IPS-NIHi11 (cell line): ENCODE data around the gene SLC7A11.

Experiments used
- DNase-seq: peaks from one replicate; pipeline ENCODE4 v3.0.0; 2012; ENCODE audit warnings: mixed read lengths, low spot score

Gene SLC7A11

GRCh38 chr4:138242076-138242833, at the start of gene SLC7A11:
Gene SLC7A11, minus strand, starts transcription at chr4:138242349. Its CDS starts 280 bp downstream, at chr4:138242069.
- DNase-seq: peak; percentile 69

DNA sequence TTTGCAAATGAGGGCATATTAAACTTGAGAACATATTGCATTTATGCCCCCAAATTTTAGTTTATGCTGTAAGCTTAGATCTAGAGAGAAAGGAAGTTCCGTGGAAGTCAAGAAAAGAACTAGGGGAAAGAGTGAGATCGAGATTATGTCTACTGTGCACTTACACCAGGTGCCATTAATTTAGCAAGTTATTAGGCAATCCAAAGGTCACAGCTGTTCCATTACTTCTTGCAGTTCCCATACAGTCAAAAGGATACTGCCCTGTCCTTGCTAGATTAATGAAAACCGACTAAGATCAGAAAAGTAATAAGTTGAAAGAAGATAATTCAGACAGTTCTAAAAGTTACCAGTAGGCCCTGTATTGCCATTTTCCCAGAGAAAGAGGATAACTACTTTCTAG, 49.3 kb upstream of the SLC7A11 start:
- DNase-seq: no peak

GRCh38 chr4:138290805-138291204, 48.7 kb upstream of the SLC7A11 start:
- no peak for DNase-seq

DNA sequence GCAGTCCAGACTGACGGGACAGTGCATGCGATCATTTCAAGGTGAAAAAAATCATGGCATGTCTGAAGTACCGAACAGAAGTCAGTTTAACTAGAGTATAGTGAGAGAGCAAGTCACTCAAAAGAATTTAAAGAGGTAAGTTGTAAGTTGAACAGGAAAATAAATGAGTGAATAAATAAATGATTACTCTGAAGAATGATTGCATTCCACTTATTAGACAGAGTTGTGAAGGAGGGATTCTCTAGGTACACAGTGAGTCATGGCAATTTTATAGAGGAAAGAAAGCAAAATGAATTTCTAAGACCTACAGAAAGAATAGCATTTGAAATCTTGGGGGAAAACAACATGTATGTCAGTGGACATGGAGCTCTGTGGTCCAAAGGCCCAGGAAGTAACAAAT, 37.1 kb upstream of the SLC7A11 start:
- no peak for DNase-seq

DNA sequence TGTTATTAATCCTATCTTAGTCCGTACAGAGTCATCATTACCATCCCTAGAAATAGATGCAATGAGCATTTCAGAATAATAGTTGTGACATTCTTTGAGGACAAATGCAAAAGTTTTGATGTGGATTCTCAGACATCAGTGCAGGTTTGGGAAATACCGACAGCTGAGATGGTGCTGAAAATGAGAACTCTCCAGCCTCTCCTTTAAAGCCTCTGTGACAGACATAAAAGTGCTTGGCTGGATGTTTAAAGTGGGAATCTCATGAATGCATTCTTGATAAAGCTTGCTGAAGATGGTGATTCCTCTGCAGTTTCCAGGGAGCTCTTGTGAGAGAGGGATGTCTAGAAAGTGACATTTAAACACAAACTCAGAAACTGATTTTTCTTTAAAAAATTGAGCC, 35.0 kb upstream of the SLC7A11 start:
- DNase-seq: no peak

- DNase-seq: no peak
Observed at GRCh38 chr4:138275963-138276621, 33.9 kb upstream of the SLC7A11 start.

- no peak for DNase-seq
Observed at GRCh38 chr4:138275216-138275615, 33.1 kb upstream of the SLC7A11 start.

- no peak for DNase-seq
Observed at GRCh38 chr4:138269175-138269574, 27.0 kb upstream of the SLC7A11 start.

DNA sequence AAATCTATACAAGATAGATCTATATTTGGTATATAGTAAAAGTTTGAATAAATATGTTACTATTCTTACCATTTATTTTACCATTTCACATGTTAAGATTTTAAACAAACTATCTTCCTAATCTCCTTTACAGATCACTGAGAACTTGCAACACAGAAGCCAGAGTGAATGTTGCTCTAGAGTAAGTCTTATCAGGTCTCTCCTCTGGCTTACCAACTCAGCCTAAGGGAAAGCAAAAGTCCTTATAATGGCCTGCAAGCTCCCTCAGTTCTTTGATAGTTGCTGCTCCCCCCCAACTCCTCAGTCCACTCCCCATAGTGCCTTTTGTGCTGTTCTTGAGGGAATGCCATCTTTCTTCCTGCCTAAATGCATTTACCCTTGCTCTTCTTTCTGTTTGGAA, 25.7 kb upstream of the SLC7A11 start:
- DNase-seq: no peak

GRCh38 chr4:138266948-138267347, 24.8 kb upstream of the SLC7A11 start:
- no peak for DNase-seq

- DNase-seq: no peak
Observed at GRCh38 chr4:138263247-138263816, 21.2 kb upstream of the SLC7A11 start.

- no peak for DNase-seq
Observed at GRCh38 chr4:138262469-138262868, 20.3 kb upstream of the SLC7A11 start.

DNA sequence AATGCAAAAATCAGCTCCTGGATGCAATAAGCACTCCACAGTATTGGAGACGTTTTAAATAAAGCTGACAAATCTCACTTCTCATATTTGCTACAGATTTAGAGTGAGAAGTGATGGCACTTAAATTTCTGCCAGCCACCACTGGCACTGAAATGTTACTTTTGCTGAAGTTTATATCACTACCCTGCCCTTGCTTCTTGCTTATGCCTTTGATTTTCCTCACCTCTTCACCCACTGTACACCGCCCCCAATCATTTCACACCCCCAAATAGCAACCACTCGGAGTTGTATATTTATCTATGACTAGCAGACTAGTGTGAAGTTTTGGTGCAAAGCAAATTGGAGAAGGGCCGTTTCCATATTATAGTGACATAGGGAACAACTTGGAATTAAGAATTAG, 19.9 kb upstream of the SLC7A11 start:
- no peak for DNase-seq

- no peak for DNase-seq
Observed at GRCh38 chr4:138259824-138260223, 17.7 kb upstream of the SLC7A11 start.

- no peak for DNase-seq
Observed at GRCh38 chr4:138259271-138259670, 17.1 kb upstream of the SLC7A11 start.

DNA sequence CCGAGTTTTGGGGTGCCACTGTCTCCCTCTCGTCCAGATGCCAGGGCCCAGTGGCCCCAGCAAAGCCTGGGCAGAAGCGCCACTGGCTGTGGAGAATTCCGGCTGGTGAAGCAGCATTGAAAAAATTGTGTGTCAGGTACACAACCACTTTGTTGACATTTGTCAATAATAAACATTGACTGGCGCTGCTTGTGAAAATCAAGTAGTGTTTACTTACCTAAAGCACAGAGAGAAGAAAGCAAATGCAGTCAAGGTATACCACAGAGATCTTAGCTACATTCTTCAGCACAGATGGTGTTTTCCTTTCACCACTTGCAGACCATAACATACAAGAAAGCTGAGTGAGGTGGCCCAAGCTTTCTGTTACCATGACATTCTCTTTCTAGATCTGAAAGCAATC, 14.5 kb upstream of the SLC7A11 start:
- DNase-seq: no peak

DNA sequence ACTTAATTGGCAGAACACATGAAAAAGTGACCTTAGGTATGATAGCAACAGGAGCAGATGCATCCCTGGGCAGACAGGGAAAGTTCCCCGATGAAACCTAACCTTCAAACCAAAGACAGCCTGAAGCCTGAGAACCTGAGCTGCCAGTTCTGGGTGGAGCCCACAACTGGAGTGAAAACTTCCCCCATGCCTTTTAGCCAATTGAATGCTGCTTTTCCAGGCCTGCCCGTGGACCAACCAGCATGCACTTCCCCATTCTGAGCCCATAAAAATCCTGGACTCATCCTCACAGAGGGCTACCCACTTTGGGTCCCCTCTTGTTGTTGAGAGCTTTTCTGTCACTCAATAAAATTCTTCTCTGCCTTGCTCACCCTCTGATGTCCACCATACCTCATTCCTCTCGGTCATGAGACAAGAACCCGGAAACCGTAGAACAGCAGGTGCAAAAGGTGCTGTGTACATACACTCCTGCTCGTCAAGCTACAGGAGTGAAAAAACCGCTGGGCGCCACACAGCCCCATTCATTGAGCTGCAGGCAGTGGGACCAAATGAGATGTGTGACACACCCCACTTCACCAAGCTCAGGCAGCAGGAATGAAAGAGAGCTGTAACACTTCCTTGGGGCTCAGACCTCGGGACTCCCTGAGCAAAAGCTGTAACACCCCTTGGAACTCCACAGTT, 13.9 kb upstream of the SLC7A11 start:
- DNase-seq: no peak

GRCh38 chr4:138252551-138252950, 10.4 kb upstream of the SLC7A11 start:
- no peak for DNase-seq

DNA sequence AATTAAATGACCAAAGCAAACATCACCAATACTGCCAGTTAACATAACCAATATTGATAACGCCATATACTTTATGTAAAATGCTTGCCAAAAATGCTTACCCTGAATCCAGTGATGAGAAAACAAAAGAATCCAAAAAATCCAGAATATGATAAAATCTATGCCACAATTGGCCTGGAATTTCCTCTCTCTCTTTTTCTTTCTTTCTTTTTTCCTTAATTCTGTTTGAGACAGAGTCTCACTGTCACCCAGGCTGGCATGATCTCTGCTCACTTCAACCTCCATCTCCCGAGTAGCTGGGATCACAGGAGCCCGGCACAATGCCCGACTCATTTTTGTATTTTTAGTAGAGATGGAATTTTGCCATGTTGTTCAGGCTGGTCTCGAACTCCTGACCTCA, 9.8 kb upstream of the SLC7A11 start:
- DNase-seq: no peak

DNA sequence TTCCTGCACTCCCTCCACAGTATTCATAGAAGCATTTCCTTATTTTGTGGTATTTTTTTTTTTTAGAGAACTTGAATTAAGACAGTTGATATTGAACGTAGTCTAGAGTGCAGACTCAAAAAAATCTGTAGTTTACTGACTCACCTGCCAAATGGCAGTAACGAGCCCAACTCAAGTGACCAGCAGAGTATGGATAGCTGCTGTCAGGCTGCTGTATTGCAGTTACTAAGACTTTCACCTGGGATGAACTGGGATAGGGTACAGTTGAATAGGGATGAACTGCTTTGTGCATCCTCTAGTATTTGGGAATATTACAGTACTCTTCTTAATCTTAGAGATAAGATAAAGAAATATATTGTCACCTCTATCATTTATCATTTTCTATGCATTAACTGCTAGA, 7.0 kb upstream of the SLC7A11 start:
- DNase-seq: no peak

GRCh38 chr4:138248058-138248457, 5.9 kb upstream of the SLC7A11 start:
- DNase-seq: no peak

GRCh38 chr4:138247643-138248042, 5.5 kb upstream of the SLC7A11 start:
- no peak for DNase-seq

DNA sequence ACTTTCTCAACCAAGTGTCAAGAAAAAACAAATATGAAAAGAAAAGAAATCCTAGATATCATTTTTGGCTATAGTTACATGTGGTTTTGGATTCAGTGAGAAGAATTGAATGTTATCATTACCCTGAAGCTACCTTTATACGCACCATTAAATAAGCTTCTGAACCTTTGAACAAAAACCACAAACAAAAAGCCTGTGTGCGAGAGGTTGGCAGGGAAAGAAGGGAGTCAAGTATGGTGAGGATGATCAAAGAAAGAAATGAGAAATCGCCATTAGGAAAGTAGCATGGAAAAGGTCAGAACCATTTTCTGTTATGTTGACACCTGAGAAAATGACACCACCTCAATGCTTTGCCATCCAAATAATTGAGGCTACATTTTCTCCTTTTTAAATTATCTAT, 1.2 kb upstream of the SLC7A11 start:
- no peak for DNase-seq
